ENCODE measurements around the gene ADCY5.

Gene ADCY5

GRCh38 chr3:123296836-123297626, 151.9 kb downstream of the ADCY5 start:
- ChIA-PET CTCF (interaction anchor here (0.6 to 0.8 kb wide), 2 partner anchors 10 to 1035 kb away, joined by 3 read pairs; no protein-coding TSS in a partner anchor), POLR2A (no interaction called here)
- Histone ChIP-seq H3K36me3 (ENCODE audit: control insufficient read depth in 2 of 2, insufficient read depth in 1 of 2, low read length in 2 of 2) (no peaks in the 10 kb centered on the region), H3K27ac (ENCODE audit: extremely low read depth, low read depth, low read length) (no peak overlapping the region), H3K9me3 (ENCODE audit: control insufficient read depth, insufficient read depth, low read depth, low read length) (no peaks in the 10 kb centered on the region), H3K4me1 (ENCODE audit: control insufficient read depth, insufficient read depth, low read length) (no peaks in the 10 kb centered on the region), H3K4me3 (ENCODE audit: low read depth, low read length) (no peak overlapping the region)
- TF ChIP-seq ZNF501 (tag by site-specific recombination; IDR thresholded peaks at IDR 0.05) (no peak), ZBTB26 (tag by site-specific recombination; optimal IDR thresholded peaks at IDR 0.05) (no peak), PATZ1 (tag by site-specific recombination; IDR thresholded peaks at IDR 0.05) (no peak), ZBTB49 (tag by site-specific recombination; IDR thresholded peaks at IDR 0.05; ENCODE audit: low read depth) (no peak), ZNF302 (tag by site-specific recombination; IDR thresholded peaks at IDR 0.05; ENCODE audit: low read depth) (no peak), BCL11A (tag by site-specific recombination; IDR thresholded peaks at IDR 0.05; ENCODE audit: low read depth) (no peak), ZNF704 (tag by site-specific recombination; IDR thresholded peaks at IDR 0.05) (no peak), ZNF777 (tag by site-specific recombination; IDR thresholded peaks at IDR 0.05; ENCODE audit: borderline replicate concordance) (no peak), KLF7 (tag by site-specific recombination; IDR thresholded peaks at IDR 0.05; ENCODE audit: borderline replicate concordance) (no peak), ZBTB20 (tag by site-specific recombination; IDR thresholded peaks at IDR 0.05) (no peak)

- TF ChIP-seq BCL11B (tag by site-specific recombination; IDR thresholded peaks at IDR 0.05; ENCODE audit: low read depth) (no peak), ZNF214 (tag by site-specific recombination; IDR thresholded peaks at IDR 0.05; ENCODE audit: borderline replicate concordance) (no peak), ZNF148 (tag by site-specific recombination; IDR thresholded peaks at IDR 0.05; ENCODE audit: borderline replicate concordance) (no peak)
- H3K9me3 ChIP-seq (ENCODE audit: control insufficient read depth, insufficient read depth, low read depth, low read length) = no peaks in the 10 kb centered on the region
- no peaks in the 10 kb centered on the region for H3K36me3 ChIP-seq (ENCODE audit: control insufficient read depth in 2 of 2, insufficient read depth in 1 of 2, low read length in 2 of 2)
- POLR2A ChIA-PET = no interaction called here
- H3K27ac ChIP-seq (ENCODE audit: extremely low read depth, low read depth, low read length) = no peak overlapping the region
- no peak overlapping the region for H3K4me3 ChIP-seq (ENCODE audit: low read depth, low read length)
- CTCF ChIA-PET = interaction anchor here (0.6 to 0.8 kb wide), 2 partner anchors 9 to 1034 kb away, joined by 3 read pairs; no protein-coding TSS in a partner anchor
- H3K4me1 ChIP-seq (ENCODE audit: control insufficient read depth, insufficient read depth, low read length) = no peaks in the 10 kb centered on the region
These were observed 152.6 kb downstream of the ADCY5 start for GRCh38 chr3:123296261-123296660.
